GM23338 (cell line): ENCODE data around the gene DLGAP3. TPM values are rescaled to one million over a fixed set of nuclear protein-coding genes. Genes with fewer than 3 reads are reported as not detected.

Experiments
- ATAC-seq: fragments of 200-7000 bp; cut with Tn5 transposase; 3 replicates; pipeline ENCODE4 v1.9.1; 2020
- DNase-seq: peaks from one replicate; pipeline ENCODE4 v3.0.0-alpha.2; 2015; ENCODE audit warnings: low spot score
- H2AFZ ChIP-seq: fragments of 200-600 bp; sonication (generic); 2 replicates; pipeline ENCODE4 v1.8.0; 2016; ENCODE audit warnings: antibody characterized with exemption, mild to moderate bottlenecking, moderate library complexity
- H3F3A ChIP-seq: fragments of 200-600 bp; sonication (generic); replicated peaks from 2 replicates; pipeline ENCODE4 v1.8.0; 2017; ENCODE audit warnings: antibody characterized with exemption, mixed run types, low read depth
- H3K27ac ChIP-seq: fragments of 200-600 bp; sonication (generic); 2 replicates; pipeline ENCODE4 v1.6.1; 2016; ENCODE audit warnings: low read depth
- H3K27me3 ChIP-seq: fragments of 200-600 bp; sonication (generic); 2 replicates; pipeline ENCODE4 v1.8.0; 2016; ENCODE audit warnings: mild to moderate bottlenecking, mixed run types, moderate library complexity; ENCODE audit not compliant: insufficient read depth
- H3K36me3 ChIP-seq: fragments of 200-600 bp; sonication (generic); 2 replicates; pipeline ENCODE4 v1.8.0; 2016; ENCODE audit warnings: mild to moderate bottlenecking; ENCODE audit not compliant: insufficient read depth
- H3K4me1 ChIP-seq: fragments of 200-600 bp; sonication (generic); 2 replicates; pipeline ENCODE4 v1.8.0; 2016; ENCODE audit warnings: mild to moderate bottlenecking, moderate library complexity; ENCODE audit not compliant: insufficient read depth
- H3K4me2 ChIP-seq: fragments of 200-600 bp; sonication (generic); 2 replicates; pipeline ENCODE4 v1.7.1; 2017; ENCODE audit warnings: mixed run types
- H3K4me3 ChIP-seq: fragments of 200-600 bp; sonication (generic); 2 replicates; pipeline ENCODE4 v1.6.1; 2016; ENCODE audit warnings: mixed run types
- H3K79me2 ChIP-seq: fragments of 200-600 bp; sonication (generic); replicated peaks from 2 replicates; pipeline ENCODE4 v1.8.0; 2017; ENCODE audit warnings: mild to moderate bottlenecking; ENCODE audit not compliant: insufficient read depth
- H3K9me2 ChIP-seq: fragments of 200-600 bp; sonication (generic); 2 replicates; pipeline ENCODE4 v1.8.0; 2017; ENCODE audit not compliant: insufficient read depth
- H4K20me1 ChIP-seq: fragments of 200-600 bp; sonication (generic); replicated peaks from 2 replicates; pipeline ENCODE4 v1.8.0; 2017; ENCODE audit warnings: mild to moderate bottlenecking; ENCODE audit not compliant: insufficient read depth
- H3K27ac Mint-ChIP-seq: 2 replicates; pipeline ENCODE4 v1.8.0; 2020; ENCODE audit warnings: inconsistent platforms, mild to moderate bottlenecking, moderate library complexity, mixed read lengths
- H3K27me3 Mint-ChIP-seq: 3 replicates; pipeline ENCODE4 v1.8.0; 2022; ENCODE audit warnings: low read depth, mild to moderate bottlenecking, moderate library complexity, mixed read lengths, inconsistent platforms; ENCODE audit not compliant: insufficient read depth, poor library complexity
- H3K36me3 Mint-ChIP-seq: 3 replicates; pipeline ENCODE4 v1.8.0; 2021; ENCODE audit warnings: low read depth, mild to moderate bottlenecking, inconsistent platforms, moderate library complexity, mixed read lengths
- H3K4me1 Mint-ChIP-seq: 3 replicates; pipeline ENCODE4 v1.8.0; 2020; ENCODE audit warnings: mild to moderate bottlenecking, inconsistent platforms, mixed read lengths
- H3K4me3 Mint-ChIP-seq: 3 replicates; pipeline ENCODE4 v1.8.0; 2021; ENCODE audit warnings: moderate library complexity, mild to moderate bottlenecking, inconsistent platforms, mixed read lengths
- H3K9me3 Mint-ChIP-seq: 3 replicates; pipeline ENCODE4 v1.8.0; 2020; ENCODE audit warnings: moderate library complexity, mild to moderate bottlenecking, inconsistent platforms, mixed read lengths
- CREB1 ChIP-seq: fragments of 250-450 bp; sonication (Bioruptor Pico); IDR thresholded peaks from 2 replicates; pipeline ENCODE4 v1.5.0; 2020; ENCODE audit warnings: low read depth, mild to moderate bottlenecking, moderate library complexity
- ETS1 ChIP-seq: IDR thresholded peaks from 2 replicates; pipeline ENCODE4 v1.6.1; 2016; ENCODE audit warnings: antibody characterized with exemption
- EZH2 ChIP-seq: fragments of 200-600 bp; sonication (generic); IDR thresholded peaks from one replicate; pipeline ENCODE4 v1.8.0; 2017; ENCODE audit warnings: antibody characterized with exemption, mild to moderate bottlenecking, low read depth; ENCODE audit not compliant: unreplicated experiment
- JUNB ChIP-seq: IDR thresholded peaks from one replicate; pipeline ENCODE4 v1.6.1; 2016; ENCODE audit warnings: antibody characterized with exemption; ENCODE audit not compliant: unreplicated experiment
- NANOG ChIP-seq: IDR thresholded peaks from 2 replicates; pipeline ENCODE4 v1.6.1; 2016; ENCODE audit warnings: antibody characterized with exemption, borderline replicate concordance
- POLR2AphosphoS5 ChIP-seq: IDR thresholded peaks from 2 replicates; pipeline ENCODE4 v1.6.1; 2016; ENCODE audit warnings: antibody characterized with exemption, low read depth
- REST ChIP-seq: IDR thresholded peaks from one replicate; pipeline ENCODE4 v1.6.1; 2018; ENCODE audit warnings: antibody characterized with exemption; ENCODE audit not compliant: unreplicated experiment
- STAT1 ChIP-seq: IDR thresholded peaks from one replicate; pipeline ENCODE4 v1.6.1; 2016; ENCODE audit warnings: antibody characterized with exemption; ENCODE audit not compliant: unreplicated experiment
- ZNF462 ChIP-seq: fragments of 250-450 bp; sonication (Bioruptor Pico); IDR thresholded peaks from 2 replicates; pipeline ENCODE4 v1.5.0; 2020; ENCODE audit warnings: mild to moderate bottlenecking, moderate library complexity
- polyA plus RNA-seq: library from polyadenylated mRNA; unstranded; fragments of >200 nt; fragmentation: Nextera tagmentation; extraction: Ambion mirVana; gene quantifications from 2 replicates; pipeline ENCODE4 v1.2.1, GENCODE V29; 2016
- total RNA-seq: library from RNA; depleted of rRNA; stranded (reverse); fragments of >200 nt; shearing (Covaris generic); gene quantifications from 2 replicates; pipeline ENCODE4 v1.2.3, GENCODE V29; 2014

Gene DLGAP3
- total and polyA plus RNA-seq, 2 experiments from 2014 or later = 7.1 to 13.7 TPM

GRCh38 chr1:34876406-34876805, 53.0 kb downstream of the DLGAP3 start:
- no peaks in the 10 kb centered on the region for H3F3A ChIP-seq
- no peak overlapping the region for H3K27ac ChIP-seq
- no peaks in the 10 kb centered on the region for H3K36me3 ChIP-seq
- H3K4me3 Mint-ChIP-seq = no peak overlapping the region
- peaks cover 5% of the 10 kb centered on the region; the same call in 1 of the 2 replicates for H3K4me1 ChIP-seq
- TF ChIP-seq NANOG (no peak), ZNF462 (CRISPR knock-in tag) (no peak), POLR2AphosphoS5 (no peak), REST (no peak), ETS1 (no peak), STAT1 (no peak), JUNB (no peak), EZH2 (no peak), CREB1 (CRISPR knock-in tag) (no peak)
- H3K36me3 Mint-ChIP-seq = no peaks in the 10 kb centered on the region
- peaks cover 4% of the 10 kb centered on the region; the same call in 1 of the 2 replicates for H4K20me1 ChIP-seq
- H3K27me3 ChIP-seq = no peaks in the 10 kb centered on the region
- no peak overlapping the region for H2AFZ ChIP-seq
- peaks cover 12% of the 10 kb centered on the region for H3K27me3 Mint-ChIP-seq
- no peak overlapping the region for H3K4me3 ChIP-seq
- DNase-seq (no peak), ATAC-seq (no peak)
- H3K79me2 ChIP-seq = 0 out of 2 replicates have a peak, but pooled peaks cover 3% of the 10 kb centered on the region
- H3K9me3 Mint-ChIP-seq = no peaks in the 10 kb centered on the region
- no peak overlapping the region for H3K4me2 ChIP-seq
- no peaks in the 10 kb centered on the region for H3K9me2 ChIP-seq
- H3K4me1 Mint-ChIP-seq = no peaks in the 10 kb centered on the region; the same call in 1 of the 3 replicates
- H3K27ac Mint-ChIP-seq = no peak overlapping the region
